Transverse colon (tissue), 4 donors: ENCODE measurements around the gene IMMP2L. TPM values are rescaled to one million over a fixed set of nuclear protein-coding genes. Genes with fewer than 3 reads are reported as not detected.

Experiments used
- DNase-seq: peaks from one replicate; pipeline ENCODE4 v3.0.0-alpha.2; 2019
- H3K27ac ChIP-seq, 4 donors: fragments of 200-600 bp; sonication (generic); 2 replicates each; pipeline ENCODE4 v1.5.1; 2016 to 2018; ENCODE audit warnings: inconsistent platforms in 4 of 4
- H3K27me3 ChIP-seq: fragments of 200-600 bp; sonication (generic); 2 replicates; pipeline ENCODE4 v1.5.1; 2017; ENCODE audit warnings: inconsistent platforms
- H3K36me3 ChIP-seq, 4 donors: fragments of 200-600 bp; sonication (generic); 2 replicates each; pipeline ENCODE4 v1.5.1; 2017 to 2019; ENCODE audit warnings: inconsistent platforms in 4 of 4
- H3K4me1 ChIP-seq, 4 donors: fragments of 200-600 bp; sonication (generic); 2 replicates each; pipeline ENCODE4 v1.5.1; 2017 to 2020; ENCODE audit warnings: inconsistent platforms in 4 of 4
- H3K4me3 ChIP-seq, 4 donors: fragments of 200-600 bp; sonication (generic); 1 replicate in 1 of 4; 2 replicates in 3 of 4; pipeline versions ENCODE4 v1.5.1 to v1.6.1; 2017 to 2019; ENCODE audit warnings: inconsistent platforms in 4 of 4
- H3K9me3 ChIP-seq, 2 donors: fragments of 200-600 bp; sonication (generic); 2 replicates each; pipeline ENCODE4 v1.5.1; 2017 to 2019; ENCODE audit warnings: inconsistent platforms in 2 of 2
- EP300 ChIP-seq: sonication (generic); formaldehyde crosslinking; IDR thresholded peaks from one replicate; pipeline ENCODE4 v1.6.1; 2017; ENCODE audit warnings: antibody characterized with exemption, low read depth
- POLR2A ChIP-seq: fragments of 450-650 bp; IDR thresholded peaks from one replicate; pipeline ENCODE4 v1.6.1; 2016; ENCODE audit warnings: antibody characterized with exemption, mild to moderate bottlenecking, moderate library complexity
- POLR2AphosphoS5 ChIP-seq, 3 donors: sonication (generic); formaldehyde crosslinking; IDR thresholded peaks; one replicate each; pipeline ENCODE4 v1.6.1; 2016; ENCODE audit warnings: antibody characterized with exemption in 3 of 3
- WGBS, 2 donors: methylation state at CpG; one replicate each; pipeline ENCODE4 v1.1.5; 2018; ENCODE audit warnings: low coverage in 1 of 2; 5-methylcytosine and 5-hydroxymethylcytosine counted together
- in situ Hi-C, 4 donors: fragments of 200-750 bp; cut with MboI; loops; one replicate each; pipeline versions ENCODE4 v1.15.0 to v1.15.1; 2017; ENCODE audit warnings: low sequenced_read_pairs in 3 of 4, low pct_ligation_motif_present in 1 of 4, low pct_unique_long_range_greater_than_20kb in 1 of 4
- intact Hi-C: fragments of 100-400 bp; cut with DNase I; formaldehyde crosslinking; loops from one replicate; pipeline ENCODE4 v1.15.1; 2023; ENCODE audit warnings: low total_unique reads
- total RNA-seq, 4 donors: library from RNA; depleted of rRNA; stranded (reverse); fragments of >200 nt; gene quantifications; one replicate each; pipeline ENCODE4 v1.1.0, GENCODE V29; 2016
- TF ChIP-seq, protein P1 (sequence below), 5 experiments: fragments of 200-600 bp in 3 of 5; fragments of 450-650 bp in 2 of 5; sonication (generic) in 3 of 5; IDR thresholded peaks; 1 replicate in 2 of 5; 2 replicates in 3 of 5; pipeline ENCODE4 v1.5.1; 2016 to 2017; ENCODE audit warnings: antibody characterized with exemption in 5 of 5, inconsistent platforms in 3 of 5, mild to moderate bottlenecking in 2 of 5, moderate library complexity in 1 of 5

IMMP2L gene
- total RNA-seq, 4 donors from 2014 or later, result 8.6 to 69.6 (median 10.9) TPM

DNA sequence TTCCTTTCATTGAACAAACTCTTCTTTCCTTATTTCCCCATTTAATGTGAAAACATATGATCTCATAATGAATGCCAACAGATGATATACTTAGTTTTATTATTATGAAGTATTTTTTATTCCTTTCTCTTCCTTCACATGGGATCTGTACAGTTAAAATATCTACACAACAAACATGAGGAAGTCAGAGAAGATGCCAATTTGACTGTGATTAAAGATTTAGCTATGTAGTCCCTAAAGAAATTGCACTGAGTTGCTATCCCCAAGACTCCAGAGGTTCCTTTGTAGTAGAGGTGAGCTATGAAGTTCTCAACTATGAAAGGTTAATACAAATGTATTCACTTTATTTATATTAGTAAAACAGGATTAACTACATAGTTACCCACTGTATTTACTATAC is 532.0 kb downstream of the IMMP2L start:
- no peak for TF ChIP-seq POLR2AphosphoS5 (IDR thresholded peaks at IDR 0.05)
- no peak for TF ChIP-seq POLR2A
- TF ChIP-seq, protein P1, sequence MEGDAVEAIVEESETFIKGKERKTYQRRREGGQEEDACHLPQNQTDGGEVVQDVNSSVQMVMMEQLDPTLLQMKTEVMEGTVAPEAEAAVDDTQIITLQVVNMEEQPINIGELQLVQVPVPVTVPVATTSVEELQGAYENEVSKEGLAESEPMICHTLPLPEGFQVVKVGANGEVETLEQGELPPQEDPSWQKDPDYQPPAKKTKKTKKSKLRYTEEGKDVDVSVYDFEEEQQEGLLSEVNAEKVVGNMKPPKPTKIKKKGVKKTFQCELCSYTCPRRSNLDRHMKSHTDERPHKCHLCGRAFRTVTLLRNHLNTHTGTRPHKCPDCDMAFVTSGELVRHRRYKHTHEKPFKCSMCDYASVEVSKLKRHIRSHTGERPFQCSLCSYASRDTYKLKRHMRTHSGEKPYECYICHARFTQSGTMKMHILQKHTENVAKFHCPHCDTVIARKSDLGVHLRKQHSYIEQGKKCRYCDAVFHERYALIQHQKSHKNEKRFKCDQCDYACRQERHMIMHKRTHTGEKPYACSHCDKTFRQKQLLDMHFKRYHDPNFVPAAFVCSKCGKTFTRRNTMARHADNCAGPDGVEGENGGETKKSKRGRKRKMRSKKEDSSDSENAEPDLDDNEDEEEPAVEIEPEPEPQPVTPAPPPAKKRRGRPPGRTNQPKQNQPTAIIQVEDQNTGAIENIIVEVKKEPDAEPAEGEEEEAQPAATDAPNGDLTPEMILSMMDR (IDR thresholded peaks at IDR 0.05), result no peak
- TF ChIP-seq EP300, result no peak
- in situ Hi-C loops, result no loop called here
- intact Hi-C loops, result no loop called here

DNA sequence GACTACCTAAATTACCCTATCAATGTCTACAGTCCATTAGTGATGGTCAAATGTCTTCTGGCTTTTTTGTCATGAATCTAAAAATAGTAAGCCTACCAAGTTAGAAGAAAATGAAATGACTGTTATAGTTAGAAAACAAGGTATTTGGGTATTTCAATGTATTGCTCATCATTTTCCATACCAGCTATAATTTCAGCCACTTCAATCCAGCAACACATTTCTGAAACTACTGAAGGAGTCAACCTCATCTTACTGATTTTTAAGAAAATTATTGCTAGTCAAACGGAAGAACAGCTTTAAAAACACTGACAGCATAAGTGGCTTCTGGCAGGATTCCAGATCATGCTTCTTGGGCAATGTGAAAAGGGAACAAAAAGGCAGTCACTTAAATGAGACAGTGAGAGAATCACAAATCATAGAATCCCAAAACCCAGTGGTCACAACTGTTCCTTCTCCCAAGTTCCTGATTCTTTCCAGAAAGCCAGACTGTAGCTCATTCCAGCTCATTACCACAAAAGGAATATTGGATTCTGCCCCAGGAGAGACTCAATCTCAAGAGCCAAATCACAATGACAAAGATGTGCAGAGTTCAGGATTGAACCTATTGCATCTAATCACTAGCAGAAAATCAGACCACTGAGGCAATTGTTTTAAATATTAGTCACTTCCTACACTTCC is 532.6 kb downstream of the IMMP2L start:
- H3K4me1 ChIP-seq, result peaks cover 0 to 12% (median 2%) of the 10 kb centered on the region in 4 donors
- H3K27me3 ChIP-seq, result no peaks in the 10 kb centered on the region
- H3K27ac ChIP-seq, result no peak overlapping the region
- 5% methylated on average over 1 of the region's 1 CpG; no CpG with 5 or more reads in 1 of the 2 donors for WGBS, 2 donors
- no peaks in the 10 kb centered on the region for H3K36me3 ChIP-seq
- in situ Hi-C loops (no loop called here), intact Hi-C loops (no loop called here)
- DNase-seq, result peak; percentile 8
- no peak overlapping the region for H3K4me3 ChIP-seq
- TF ChIP-seq POLR2A (no peak), EP300 (no peak), POLR2AphosphoS5 (IDR thresholded peaks at IDR 0.05) (no peak)
- TF ChIP-seq, protein P1 (IDR thresholded peaks at IDR 0.05), result no peak
- H3K9me3 ChIP-seq, result no peaks in the 10 kb centered on the region

More for the DNA sequence above, 532.0 kb downstream of the IMMP2L start:
- DNase-seq, result no peak
- no peaks in the 10 kb centered on the region for H3K27me3 ChIP-seq
- no peak overlapping the region for H3K4me3 ChIP-seq
- H3K9me3 ChIP-seq, result no peaks in the 10 kb centered on the region
- H3K27ac ChIP-seq, result no peak overlapping the region
- H3K36me3 ChIP-seq, result no peaks in the 10 kb centered on the region
- peaks cover 0 to 12% (median 2%) of the 10 kb centered on the region in 4 donors for H3K4me1 ChIP-seq

DNA sequence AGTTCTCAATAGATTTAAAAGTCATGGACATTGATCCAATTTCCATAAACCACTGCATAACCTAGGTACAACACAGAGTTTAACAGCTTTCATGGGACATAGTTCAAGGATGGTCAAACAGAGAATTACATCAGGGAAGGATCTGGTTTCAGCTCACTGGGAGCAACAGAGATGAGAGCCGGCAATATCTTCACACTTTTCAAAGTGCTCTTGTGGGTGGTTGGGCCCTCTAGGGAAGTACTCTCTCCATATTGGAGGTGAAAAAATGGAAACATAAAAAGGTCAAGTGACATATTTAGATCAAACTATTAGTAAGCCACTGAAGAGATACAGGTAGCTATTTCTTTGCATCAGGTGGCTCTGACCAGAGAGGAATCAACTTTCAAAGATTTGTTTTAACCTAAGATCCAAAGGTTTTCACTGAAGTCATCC is 533.1 kb downstream of the IMMP2L start:
- DNase-seq, result no peak
- 67 to 78% methylated on average over 1 of the region's 1 CpG for WGBS, 2 donors
- Histone ChIP-seq H3K4me3 (no peak overlapping the region), H3K36me3 (no peaks in the 10 kb centered on the region), H3K4me1 (peaks cover 0 to 12% (median 2%) of the 10 kb centered on the region in 4 donors), H3K27me3 (no peaks in the 10 kb centered on the region), H3K9me3 (no peaks in the 10 kb centered on the region), H3K27ac (no peak overlapping the region)
- intact Hi-C loops, result no loop called here
- no peak for TF ChIP-seq POLR2A
- in situ Hi-C loops, result no loop called here

DNA sequence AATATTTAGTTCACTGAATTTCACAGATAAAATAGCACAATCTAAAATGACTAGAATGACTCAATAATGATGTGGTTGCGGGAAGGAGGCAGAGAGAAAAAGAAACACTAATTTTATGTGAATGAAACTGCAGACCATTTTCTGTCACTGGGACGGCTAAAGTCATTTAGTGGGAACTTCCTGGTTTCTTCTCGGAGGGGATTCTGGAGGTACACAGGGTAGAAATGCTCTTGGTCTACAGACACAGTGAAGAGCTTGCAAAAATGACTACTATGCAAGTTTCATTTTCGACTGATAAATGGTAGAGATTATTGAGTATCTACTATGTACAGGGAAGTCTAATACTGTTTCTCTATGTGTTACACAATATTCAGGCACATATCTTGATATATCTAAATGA is 534.9 kb downstream of the IMMP2L start:
- H3K27ac ChIP-seq, result no peak overlapping the region
- no peaks in the 10 kb centered on the region for H3K36me3 ChIP-seq
- TF ChIP-seq, protein P1 (IDR thresholded peaks at IDR 0.05), result no peak
- TF ChIP-seq EP300 (no peak), POLR2AphosphoS5 (IDR thresholded peaks at IDR 0.05) (no peak), POLR2A (no peak)
- no peaks in the 10 kb centered on the region for H3K9me3 ChIP-seq
- no peaks in the 10 kb centered on the region for H3K27me3 ChIP-seq
- intact Hi-C loops (no loop called here), in situ Hi-C loops (no loop called here)
- 74 to 77% methylated on average over 4 of the region's 4 CpGs for WGBS, 2 donors
- H3K4me3 ChIP-seq, result no peak overlapping the region
- no peak for DNase-seq
- peaks cover 0 to 12% (median 2%) of the 10 kb centered on the region in 4 donors for H3K4me1 ChIP-seq

DNA sequence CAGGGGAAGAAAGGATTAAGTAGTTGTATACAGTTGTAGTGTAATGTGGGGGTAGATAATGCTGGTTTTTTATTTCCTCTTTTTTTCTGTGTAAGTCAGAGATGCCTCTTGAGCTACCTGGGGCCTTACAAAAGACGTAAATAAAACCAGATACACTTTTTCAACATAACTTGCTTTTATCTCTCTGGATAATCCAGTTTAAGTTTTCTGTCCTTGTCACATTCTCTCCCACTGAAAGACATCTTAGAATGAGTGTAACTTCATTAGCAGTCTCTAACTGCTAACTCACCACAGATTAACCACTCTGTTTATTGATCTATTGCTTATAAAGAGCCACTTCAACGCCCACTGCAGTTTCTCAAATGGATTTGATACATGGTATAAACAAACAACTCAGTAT is 535.5 kb downstream of the IMMP2L start:
- intact Hi-C loops, result no loop called here

More for the DNA sequence above, 535.5 kb downstream of the IMMP2L start:
- Histone ChIP-seq H3K36me3 (no peaks in the 10 kb centered on the region), H3K4me1 (peaks cover 0 to 12% (median 2%) of the 10 kb centered on the region in 4 donors), H3K27ac (no peak overlapping the region), H3K4me3 (no peak overlapping the region), H3K27me3 (no peaks in the 10 kb centered on the region), H3K9me3 (no peaks in the 10 kb centered on the region)
- no peak for TF ChIP-seq POLR2AphosphoS5 (IDR thresholded peaks at IDR 0.05)
- TF ChIP-seq, protein P1 (IDR thresholded peaks at IDR 0.05), result no peak
- no peak for TF ChIP-seq EP300
- TF ChIP-seq POLR2A, result no peak
- no peak for DNase-seq
- WGBS, 2 donors, result 74 to 81% methylated on average over 2 of the region's 2 CpGs
- in situ Hi-C loops, result no loop called here
